HL-60 (cell line): ENCODE measurements around the gene PIMREG.

ENCODE experiments used
- POLR2AphosphoS5 ChIP-seq: IDR thresholded peaks from 2 replicates; pipeline ENCODE4 v1.6.1; 2012; ENCODE audit warnings: low read depth
- TF ChIP-seq, protein P1 (sequence below): IDR thresholded peaks from one replicate; pipeline ENCODE4 v1.5.1; 2011; ENCODE audit warnings: low read length, control low read depth, inconsistent platforms; ENCODE audit not compliant: insufficient read depth

DNA sequence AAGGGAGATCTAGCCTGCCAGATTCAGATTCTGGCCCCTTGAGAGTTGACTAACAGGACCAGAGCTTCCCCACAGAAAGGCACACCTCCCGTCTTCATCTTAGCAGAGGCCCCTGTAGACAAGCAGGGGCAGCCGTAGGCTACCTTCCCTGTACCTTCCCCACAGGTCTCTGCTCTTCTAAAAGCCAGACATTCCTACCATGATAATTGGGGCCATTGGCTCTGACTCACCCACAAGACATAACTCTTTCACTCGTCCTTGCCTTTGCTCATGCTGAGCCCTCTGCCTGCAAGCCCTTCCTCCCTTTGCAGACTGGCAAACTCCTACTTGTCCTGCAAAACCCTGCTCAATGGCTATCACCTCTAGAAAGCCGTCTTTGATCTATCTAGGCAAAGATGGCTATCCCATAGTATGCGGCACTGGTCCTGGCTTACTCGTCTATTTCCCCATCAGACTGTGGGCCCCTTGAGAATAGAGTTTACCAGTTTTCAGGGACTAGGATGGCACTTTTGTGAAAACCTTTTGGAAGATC lies 43.8 kb downstream of the PIMREG start:
- TF ChIP-seq, protein P1, sequence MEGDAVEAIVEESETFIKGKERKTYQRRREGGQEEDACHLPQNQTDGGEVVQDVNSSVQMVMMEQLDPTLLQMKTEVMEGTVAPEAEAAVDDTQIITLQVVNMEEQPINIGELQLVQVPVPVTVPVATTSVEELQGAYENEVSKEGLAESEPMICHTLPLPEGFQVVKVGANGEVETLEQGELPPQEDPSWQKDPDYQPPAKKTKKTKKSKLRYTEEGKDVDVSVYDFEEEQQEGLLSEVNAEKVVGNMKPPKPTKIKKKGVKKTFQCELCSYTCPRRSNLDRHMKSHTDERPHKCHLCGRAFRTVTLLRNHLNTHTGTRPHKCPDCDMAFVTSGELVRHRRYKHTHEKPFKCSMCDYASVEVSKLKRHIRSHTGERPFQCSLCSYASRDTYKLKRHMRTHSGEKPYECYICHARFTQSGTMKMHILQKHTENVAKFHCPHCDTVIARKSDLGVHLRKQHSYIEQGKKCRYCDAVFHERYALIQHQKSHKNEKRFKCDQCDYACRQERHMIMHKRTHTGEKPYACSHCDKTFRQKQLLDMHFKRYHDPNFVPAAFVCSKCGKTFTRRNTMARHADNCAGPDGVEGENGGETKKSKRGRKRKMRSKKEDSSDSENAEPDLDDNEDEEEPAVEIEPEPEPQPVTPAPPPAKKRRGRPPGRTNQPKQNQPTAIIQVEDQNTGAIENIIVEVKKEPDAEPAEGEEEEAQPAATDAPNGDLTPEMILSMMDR = no peak
- no peak for TF ChIP-seq POLR2AphosphoS5
